GM12878 (cell line): ENCODE results near the gene C17orf107.

ENCODE experiments used
- CEBPB ChIP-seq, 2 experiments: fragments of 150-350 bp in 1 of 2; IDR thresholded peaks; 2 replicates each; pipeline ENCODE4 v1.6.1; 2012 to 2014; ENCODE audit warnings: low read depth in 2 of 2, low read length in 2 of 2, borderline replicate concordance in 1 of 2, inconsistent platforms in 1 of 2
- EP300 ChIP-seq, 2 experiments: fragments of 150-350 bp in 1 of 2; IDR thresholded peaks; 2 replicates each; pipeline ENCODE4 v1.6.1; 2011 to 2012; ENCODE audit warnings: low read depth in 2 of 2, low read length in 2 of 2, borderline replicate concordance in 1 of 2, improper control_type of control experiment in 1 of 2, inconsistent platforms in 1 of 2; ENCODE audit not compliant: control insufficient read depth in 1 of 2
- NFYA ChIP-seq: IDR thresholded peaks from 2 replicates; pipeline ENCODE4 v1.6.1; 2011; ENCODE audit warnings: low read depth, mild to moderate bottlenecking, low read length, improper control_type of control experiment, borderline replicate concordance
- POLR2AphosphoS5 ChIP-seq: IDR thresholded peaks from 2 replicates; pipeline ENCODE4 v1.6.1; 2011; ENCODE audit warnings: mild to moderate bottlenecking, low read length, inconsistent platforms
- RAD21 ChIP-seq: IDR thresholded peaks from 2 replicates; pipeline ENCODE4 v1.6.1; 2011; ENCODE audit warnings: mild to moderate bottlenecking, low read depth, low read length, moderate library complexity; ENCODE audit not compliant: insufficient read depth
- TF ChIP-seq, protein P1 (sequence below), 3 experiments: IDR thresholded peaks in 2 of 3; conservative IDR thresholded peaks in 1 of 3; 2 replicates each; pipeline ENCODE4 v1.5.1; 2011; ENCODE audit warnings: low read depth in 3 of 3, low read length in 3 of 3, mild to moderate bottlenecking in 3 of 3, control low read depth in 2 of 3, moderate library complexity in 2 of 3, inconsistent platforms in 1 of 3, mixed read lengths in 1 of 3; ENCODE audit not compliant: control insufficient read depth in 2 of 3, insufficient read depth in 1 of 3; ENCODE audit errors: extremely low read depth in 1 of 3
- TF ChIP-seq, protein P2 (sequence below): IDR thresholded peaks from 2 replicates; pipeline ENCODE4 v1.6.1; 2011; ENCODE audit warnings: low read depth, low read length, improper control_type of control experiment, borderline replicate concordance

DNA sequence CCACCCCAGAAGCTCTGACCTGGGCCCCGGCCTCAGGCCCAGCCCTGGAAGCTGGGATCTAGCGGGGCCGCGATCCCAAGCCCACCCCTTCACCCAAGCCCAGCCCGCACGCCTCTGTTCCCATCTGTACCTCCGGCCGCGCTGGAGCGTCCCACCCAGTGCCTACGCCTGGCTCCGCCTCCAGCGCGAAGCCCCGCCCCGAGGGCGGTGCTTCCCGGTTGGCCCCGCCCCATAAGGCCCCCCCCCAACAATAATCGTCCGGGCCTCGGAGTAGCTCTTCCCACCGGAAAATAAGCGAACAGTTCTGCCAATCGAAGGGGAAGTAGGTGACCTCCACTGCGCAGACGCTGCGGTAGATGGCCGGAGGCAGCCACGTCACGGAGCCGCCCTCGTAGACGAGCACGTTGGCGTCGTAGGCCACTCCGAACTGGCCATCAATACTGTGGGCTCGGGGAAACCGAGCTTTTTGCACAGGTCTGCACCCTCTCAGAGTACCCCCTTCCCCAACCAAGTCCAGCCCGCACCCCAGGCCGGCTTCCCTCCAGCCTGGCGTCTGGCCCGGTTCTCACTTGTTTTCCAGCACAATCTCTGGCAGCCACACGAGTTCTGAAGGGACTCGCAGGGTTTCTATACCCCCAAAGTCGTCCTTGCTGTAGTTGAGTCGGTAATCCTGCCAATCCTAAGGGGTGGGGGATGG, 2.5 kb downstream of the C17orf107 start:
- TF ChIP-seq POLR2AphosphoS5 (no peak), CEBPB (IDR thresholded peaks at IDR 0.05; ENCODE audit: borderline replicate concordance in 1 of 2, low read depth in 2 of 2, low read length in 2 of 2) (no peak), RAD21 (no peak), NFYA (no peak), EP300 (IDR thresholded peaks at IDR 0.05; ENCODE audit: borderline replicate concordance in 1 of 2, control insufficient read depth in 1 of 2, low read depth in 2 of 2, low read length in 2 of 2) (no peak)
- TF ChIP-seq, protein P1, sequence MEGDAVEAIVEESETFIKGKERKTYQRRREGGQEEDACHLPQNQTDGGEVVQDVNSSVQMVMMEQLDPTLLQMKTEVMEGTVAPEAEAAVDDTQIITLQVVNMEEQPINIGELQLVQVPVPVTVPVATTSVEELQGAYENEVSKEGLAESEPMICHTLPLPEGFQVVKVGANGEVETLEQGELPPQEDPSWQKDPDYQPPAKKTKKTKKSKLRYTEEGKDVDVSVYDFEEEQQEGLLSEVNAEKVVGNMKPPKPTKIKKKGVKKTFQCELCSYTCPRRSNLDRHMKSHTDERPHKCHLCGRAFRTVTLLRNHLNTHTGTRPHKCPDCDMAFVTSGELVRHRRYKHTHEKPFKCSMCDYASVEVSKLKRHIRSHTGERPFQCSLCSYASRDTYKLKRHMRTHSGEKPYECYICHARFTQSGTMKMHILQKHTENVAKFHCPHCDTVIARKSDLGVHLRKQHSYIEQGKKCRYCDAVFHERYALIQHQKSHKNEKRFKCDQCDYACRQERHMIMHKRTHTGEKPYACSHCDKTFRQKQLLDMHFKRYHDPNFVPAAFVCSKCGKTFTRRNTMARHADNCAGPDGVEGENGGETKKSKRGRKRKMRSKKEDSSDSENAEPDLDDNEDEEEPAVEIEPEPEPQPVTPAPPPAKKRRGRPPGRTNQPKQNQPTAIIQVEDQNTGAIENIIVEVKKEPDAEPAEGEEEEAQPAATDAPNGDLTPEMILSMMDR (IDR thresholded peaks at IDR 0.05 in 2 of 3, conservative IDR thresholded peaks at IDR 0.05 in 1 of 3; ENCODE audit: control insufficient read depth in 2 of 3, extremely low read depth in 1 of 3, insufficient read depth in 1 of 3, low read depth in 3 of 3, low read length in 3 of 3) = no peak
- TF ChIP-seq, protein P2, sequence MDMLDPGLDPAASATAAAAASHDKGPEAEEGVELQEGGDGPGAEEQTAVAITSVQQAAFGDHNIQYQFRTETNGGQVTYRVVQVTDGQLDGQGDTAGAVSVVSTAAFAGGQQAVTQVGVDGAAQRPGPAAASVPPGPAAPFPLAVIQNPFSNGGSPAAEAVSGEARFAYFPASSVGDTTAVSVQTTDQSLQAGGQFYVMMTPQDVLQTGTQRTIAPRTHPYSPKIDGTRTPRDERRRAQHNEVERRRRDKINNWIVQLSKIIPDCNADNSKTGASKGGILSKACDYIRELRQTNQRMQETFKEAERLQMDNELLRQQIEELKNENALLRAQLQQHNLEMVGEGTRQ = no peak
